Measurements from ENCODE around the gene ARPC1B.

DNA sequence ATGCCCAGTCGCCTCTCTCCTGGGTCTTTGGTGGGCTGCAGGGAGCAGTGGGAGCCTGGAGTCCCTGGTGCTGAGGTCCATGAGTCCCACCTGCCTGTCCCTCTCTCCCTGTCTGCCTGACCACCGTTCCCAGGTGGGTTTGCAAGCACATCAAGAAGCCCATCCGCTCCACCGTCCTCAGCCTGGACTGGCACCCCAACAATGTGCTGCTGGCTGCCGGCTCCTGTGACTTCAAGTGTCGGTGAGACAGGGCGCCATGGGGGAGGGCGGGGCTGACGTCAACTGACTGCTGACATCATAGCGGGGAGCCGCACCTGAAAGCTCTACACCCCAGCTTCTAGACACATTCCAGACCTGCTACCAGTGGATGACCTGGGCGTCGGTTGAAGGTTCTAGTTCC, 15.2 kb downstream of the ARPC1B start:
- TF ChIP-seq EZH2 (IDR thresholded peaks at IDR 0.05; ENCODE audit: insufficient read depth, poor library complexity, severe bottlenecking), result no peak
- TF ChIP-seq EZH2phosphoT487 (IDR thresholded peaks at IDR 0.05; ENCODE audit: insufficient read depth, low read depth), result no peak
